Lung microvascular endothelial cell (primary cell): ENCODE data around the gene RBM19. TPM values are rescaled to one million over a fixed set of nuclear protein-coding genes. Genes with fewer than 3 reads are reported as not detected.
"Not testable (repeated sequence)": the region's sequence is repeated elsewhere in the genome, so short reads cannot be mapped to it uniquely, and the experiment has no call there.

Experiments
- DNase-seq, 2 donors: peaks; one replicate each; pipeline versions ENCODE4 v3.0.0 to v3.0.0-alpha.2; 2010; ENCODE audit warnings: low read depth in 2 of 2
- total RNA-seq: library from RNA; depleted of rRNA; stranded (reverse); fragments of >200 nt; gene quantifications from 2 replicates; pipeline ENCODE4 v1.2.1, GENCODE V29; 2014

RBM19 gene
- total RNA-seq, 1 donor from 2014 or later = 13.5 TPM

- DNase-seq = no peak
Measured at GRCh38 chr12:113903381-113903863, 62.7 kb downstream of the RBM19 start.

GRCh38 chr12:113901319-113901718 is 64.8 kb downstream of the RBM19 start:
- DNase-seq = not testable (repeated sequence)

GRCh38 chr12:113900716-113901115 is 65.4 kb downstream of the RBM19 start:
- no peak for DNase-seq

DNA sequence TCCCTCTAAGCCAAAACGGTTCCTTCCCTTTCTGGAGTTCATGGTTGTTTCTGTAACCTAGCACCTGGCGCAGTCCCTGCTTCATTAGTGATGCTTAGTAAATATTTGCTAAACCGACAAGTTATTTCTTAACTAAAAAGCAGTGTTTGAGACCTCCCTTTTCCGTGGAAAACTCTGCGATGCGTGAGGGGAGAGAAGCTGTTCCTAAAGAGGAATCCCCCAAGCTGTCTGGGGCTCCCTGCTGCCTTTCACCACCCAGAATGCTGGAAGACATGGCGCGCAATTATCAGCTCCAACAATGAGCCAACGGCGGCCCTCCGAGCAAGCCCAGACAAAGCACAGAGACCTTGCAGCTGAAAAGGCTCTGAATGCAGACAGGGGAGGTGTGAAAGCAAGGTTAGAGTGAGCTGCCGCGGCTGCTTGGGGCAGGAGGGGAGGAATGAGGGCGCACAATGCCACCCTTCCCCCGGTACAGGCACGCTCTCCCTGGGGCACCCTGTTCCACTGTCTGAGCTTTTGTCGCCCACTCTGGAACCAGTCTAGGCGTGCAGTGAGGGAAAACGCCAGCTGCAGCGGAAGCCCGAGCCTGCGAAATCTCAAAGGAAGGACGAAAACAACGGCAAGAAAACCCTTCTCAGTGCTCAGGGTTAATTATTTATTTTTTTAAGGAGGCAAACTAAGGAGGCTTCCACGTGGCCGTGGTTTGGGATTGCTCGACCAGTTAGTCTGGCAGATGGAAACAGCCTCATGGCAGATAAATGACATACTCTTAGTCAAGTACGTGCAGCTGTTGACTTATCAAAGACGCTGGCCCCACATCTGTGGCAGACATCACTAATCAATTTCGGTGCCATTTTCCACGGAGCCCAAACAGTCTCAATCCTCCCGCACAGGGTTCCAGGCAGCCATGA is 66.3 kb downstream of the RBM19 start:
- no peak for DNase-seq

DNA sequence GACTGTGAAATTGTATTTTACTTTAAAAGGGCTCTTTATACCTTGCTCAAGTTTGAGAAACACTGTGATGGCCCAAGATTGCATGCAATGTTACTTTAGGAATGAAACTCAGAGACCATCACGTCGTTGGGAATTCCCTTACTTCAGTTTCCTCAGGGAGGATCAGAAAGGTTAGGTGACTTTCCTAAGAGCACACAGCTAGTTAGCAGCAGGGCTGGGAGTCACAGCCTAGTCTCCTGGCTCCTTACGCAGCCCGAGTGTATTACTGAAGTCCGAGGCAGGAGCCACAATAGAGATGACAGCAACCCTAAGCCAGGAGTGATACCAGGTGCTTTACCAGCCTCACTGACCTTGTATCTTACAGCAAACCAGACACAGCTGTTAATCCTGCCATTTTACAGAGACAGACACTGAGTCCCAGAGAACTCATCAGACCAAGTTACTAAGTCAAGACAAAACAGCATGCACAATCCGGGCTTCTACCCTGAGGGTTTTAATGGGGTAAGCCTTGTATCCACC is 67.0 kb downstream of the RBM19 start:
- no peak for DNase-seq

- no peak for DNase-seq
Measured at GRCh38 chr12:113898466-113898865, 67.7 kb downstream of the RBM19 start.

DNA sequence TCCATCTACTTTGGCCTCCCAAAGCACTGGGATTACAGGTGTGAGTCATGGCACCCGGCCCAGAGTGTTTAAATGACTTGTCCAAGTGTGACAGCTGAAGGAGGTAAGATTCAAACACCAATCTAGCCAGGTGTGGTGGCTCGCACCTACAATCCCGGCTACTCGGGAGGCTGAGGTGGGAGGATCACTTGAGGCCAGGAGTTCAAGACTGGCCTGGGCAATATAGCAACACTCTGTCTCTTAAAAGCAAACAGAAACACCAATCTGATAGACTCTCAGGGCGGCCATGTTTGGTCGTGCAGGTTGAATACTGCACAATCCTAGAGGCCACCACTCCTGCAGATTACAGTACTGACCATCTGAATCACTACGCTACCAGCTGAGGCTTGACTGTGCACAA is 68.7 kb downstream of the RBM19 start:
- DNase-seq = no peak

- DNase-seq = no peak
Measured at GRCh38 chr12:113896841-113897240, 69.3 kb downstream of the RBM19 start.

GRCh38 chr12:113896194-113896593 is 69.9 kb downstream of the RBM19 start:
- no peak for DNase-seq

GRCh38 chr12:113895176-113895575 is 70.9 kb downstream of the RBM19 start:
- DNase-seq = no peak

DNA sequence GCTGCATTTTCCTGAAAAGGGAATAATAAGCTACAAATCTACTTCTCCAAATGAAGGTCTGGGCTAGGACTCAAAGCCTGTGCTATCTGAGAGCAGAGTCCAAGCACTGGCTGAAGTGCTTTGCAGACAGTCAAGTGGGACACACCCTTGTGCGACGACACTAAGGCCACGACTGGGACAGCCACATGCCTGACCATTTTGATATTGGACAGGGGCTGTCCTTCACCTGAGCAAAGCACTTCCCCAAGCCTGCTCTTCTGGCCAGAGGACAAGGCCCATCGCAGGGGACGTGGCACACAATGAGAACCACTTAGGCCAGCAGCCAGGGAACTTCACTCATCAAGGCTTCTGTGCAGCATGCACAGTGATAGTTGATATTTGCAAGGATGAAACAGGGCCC is 71.4 kb downstream of the RBM19 start:
- no peak for DNase-seq

DNA sequence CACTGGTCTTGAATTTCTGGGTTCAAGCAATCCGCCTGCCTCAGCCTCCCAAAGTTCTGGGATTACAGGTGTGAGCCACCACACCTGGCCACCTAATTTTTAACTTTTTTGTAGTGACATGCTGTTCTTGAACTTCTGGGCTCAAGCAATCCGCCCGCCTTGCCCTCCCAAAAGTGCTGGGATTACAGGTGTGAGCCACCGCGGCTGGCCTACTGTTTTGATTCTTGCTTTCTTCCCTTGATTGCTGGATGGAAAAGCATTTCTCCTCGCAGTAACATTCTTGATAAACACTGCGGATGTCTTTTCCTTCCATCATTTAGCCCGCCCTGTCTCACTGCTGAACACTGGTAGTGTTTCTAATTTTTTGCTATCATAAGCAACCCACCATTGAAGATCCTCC is 72.9 kb downstream of the RBM19 start:
- no peak for DNase-seq

- DNase-seq = no peak
Measured at GRCh38 chr12:113892556-113892955, 73.6 kb downstream of the RBM19 start.

- DNase-seq = peak; percentile 33 to 69
Measured at GRCh38 chr12:113891739-113892520, 74.2 kb downstream of the RBM19 start.

GRCh38 chr12:113891167-113891692 is 74.9 kb downstream of the RBM19 start:
- no peak for DNase-seq

DNA sequence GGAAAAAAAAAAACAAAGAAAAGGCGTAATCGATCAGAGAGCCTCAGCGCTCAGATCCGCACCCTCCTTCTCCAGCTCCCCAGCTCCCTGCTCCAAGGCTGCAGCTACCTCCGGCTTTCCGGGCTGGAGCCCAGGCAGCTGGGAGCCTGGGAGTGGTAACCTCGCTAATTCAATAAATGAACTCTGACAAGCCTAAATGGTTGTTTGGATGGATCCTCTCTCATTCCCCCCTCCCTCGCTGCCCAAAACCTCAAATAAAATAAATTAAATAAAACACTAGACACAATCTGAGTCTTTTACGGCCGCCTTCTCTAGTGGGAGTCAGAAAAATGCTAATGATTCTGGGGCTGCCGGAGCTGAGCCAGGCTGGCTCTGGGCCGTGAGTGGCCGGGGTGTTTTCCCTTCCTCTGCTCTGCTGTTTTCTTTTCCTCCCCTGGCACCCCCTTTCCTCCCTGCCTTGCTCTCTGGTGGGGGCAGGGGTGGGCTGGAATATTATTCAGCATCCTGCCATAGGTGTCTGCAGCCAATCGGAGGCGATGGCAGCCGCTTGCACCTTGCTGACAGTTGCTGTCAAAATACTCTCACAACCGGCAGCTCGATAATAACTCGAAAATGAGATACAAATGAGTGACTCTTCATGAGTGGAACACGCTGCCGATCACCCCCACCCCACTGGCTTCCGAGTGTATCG is 76.1 kb downstream of the RBM19 start:
- no peak for DNase-seq

GRCh38 chr12:113889076-113889475 is 77.0 kb downstream of the RBM19 start:
- DNase-seq = no peak

DNA sequence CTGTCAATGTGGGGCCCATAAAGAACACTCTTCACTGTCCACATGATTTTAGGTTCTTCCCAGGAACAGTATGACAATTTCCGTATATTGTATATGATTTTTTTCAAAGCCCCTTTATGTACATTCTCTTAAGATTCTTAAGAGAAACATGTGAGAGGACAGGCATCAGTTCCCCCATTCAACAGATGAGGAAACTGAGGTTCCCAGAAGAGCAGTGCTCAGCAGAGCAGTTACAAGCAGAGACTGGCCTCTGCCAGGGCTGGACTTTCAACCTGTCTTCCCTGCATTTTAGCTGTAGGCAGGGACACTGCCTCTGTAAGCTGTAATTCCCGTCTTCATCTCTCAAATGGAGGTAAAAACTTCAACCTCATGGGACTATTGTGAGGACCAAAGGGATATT is 77.7 kb downstream of the RBM19 start:
- DNase-seq = no peak

DNA sequence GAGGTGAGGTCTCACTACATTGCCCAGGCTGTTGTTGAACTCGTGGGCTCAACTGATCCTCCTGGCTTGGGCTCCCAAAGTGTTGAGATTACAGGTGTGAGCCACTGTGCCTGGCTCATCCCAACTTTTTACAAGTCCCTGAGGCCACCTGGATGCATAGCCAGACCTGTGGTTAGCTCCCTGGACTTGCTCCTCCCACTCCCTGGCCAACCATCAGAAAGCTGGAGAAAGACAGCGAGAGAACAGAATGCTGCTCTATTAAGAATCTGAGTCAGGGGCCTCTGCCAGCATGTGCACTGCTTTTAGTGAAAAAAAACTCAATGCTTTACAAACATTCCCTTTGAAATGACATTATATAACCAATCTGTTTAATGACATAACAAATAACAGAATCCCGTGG is 78.2 kb downstream of the RBM19 start:
- no peak for DNase-seq

DNA sequence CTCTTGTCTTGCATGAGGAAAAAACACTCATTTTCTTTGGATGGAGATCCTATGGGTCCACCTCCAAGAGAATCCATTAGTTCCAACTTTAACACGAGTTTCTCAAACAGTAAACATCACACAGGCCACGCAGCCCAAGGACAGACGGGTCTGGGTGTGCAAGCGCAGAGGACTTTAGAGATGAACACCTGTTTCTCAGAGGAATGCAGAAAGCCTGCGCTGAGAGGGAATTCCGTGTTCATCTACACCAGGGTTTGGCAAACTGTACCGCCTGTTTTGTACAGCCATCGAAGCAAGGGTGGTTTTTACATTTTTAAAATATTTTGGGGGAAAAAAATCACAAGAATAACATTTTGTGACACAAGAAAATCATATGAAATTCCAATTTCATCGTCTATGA is 79.4 kb downstream of the RBM19 start:
- no peak for DNase-seq

DNA sequence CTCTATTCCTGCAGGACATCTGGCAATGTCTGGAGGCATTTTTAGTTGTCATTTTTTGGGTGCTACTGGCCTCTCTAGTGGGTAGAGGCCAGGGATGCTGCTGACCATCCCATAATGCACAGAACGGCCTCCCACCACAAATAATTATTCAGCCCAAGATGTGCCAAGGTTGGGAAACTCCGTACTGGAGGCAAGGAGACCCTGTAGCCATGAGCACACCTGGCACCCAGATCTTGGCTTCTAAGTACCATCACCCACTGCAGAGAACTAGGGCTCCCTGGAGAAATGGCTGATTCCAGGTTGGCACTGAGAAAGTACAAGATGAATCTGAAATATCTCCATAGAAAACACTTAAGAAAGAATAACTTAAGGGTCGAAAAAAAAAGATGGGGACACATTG is 81.7 kb downstream of the RBM19 start:
- no peak for DNase-seq
